ENCODE results near the gene WDR1.

The WDR1 gene

DNA sequence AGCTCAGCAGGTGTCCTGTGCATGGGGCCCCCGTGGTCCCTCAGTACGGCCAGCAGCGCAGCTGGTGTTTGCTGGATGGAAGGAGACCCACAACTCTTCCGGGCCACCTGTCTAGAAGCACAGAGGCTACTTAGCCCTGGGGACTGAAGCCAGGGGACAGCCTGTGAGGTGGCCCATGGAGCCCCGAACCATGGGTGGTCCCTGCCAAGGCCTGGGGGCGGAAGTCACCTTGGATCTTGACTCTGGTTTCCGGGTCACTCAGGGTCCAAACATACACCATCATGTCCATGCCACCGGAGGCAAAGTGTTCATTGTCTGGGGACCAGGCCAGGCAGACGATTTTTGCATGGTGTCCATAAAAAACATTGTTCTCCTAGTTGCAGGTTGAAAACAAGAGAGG lies 39.5 kb downstream of the WDR1 start:
- DNase-seq (ENCODE audit: insufficient read length, low spot score) (no peak), FAIRE-seq (no peak)

DNA sequence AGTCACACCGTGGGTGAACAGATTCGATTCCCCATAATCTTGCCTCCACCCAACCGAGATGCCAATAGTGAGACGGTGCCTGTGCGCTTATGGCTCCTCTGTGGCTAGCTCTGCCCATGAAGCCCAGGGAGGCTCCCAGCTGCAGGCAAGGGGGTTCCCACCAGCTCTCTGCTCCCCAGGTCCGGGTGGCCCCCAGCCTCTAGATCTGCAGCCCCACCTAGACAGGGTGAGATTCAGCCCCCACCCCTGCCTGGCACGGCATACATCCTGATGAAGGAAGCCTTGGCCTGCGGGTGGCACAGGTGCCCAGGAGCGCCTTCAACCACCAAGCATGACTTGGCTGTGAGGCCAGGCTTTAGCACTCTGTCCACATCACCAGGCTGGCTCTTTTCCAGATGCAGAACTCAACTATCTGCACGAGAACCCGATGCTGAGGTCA lies 40.6 kb downstream of the WDR1 start:
- FAIRE-seq (no peak), DNase-seq (ENCODE audit: insufficient read length, low spot score) (no peak)

DNA sequence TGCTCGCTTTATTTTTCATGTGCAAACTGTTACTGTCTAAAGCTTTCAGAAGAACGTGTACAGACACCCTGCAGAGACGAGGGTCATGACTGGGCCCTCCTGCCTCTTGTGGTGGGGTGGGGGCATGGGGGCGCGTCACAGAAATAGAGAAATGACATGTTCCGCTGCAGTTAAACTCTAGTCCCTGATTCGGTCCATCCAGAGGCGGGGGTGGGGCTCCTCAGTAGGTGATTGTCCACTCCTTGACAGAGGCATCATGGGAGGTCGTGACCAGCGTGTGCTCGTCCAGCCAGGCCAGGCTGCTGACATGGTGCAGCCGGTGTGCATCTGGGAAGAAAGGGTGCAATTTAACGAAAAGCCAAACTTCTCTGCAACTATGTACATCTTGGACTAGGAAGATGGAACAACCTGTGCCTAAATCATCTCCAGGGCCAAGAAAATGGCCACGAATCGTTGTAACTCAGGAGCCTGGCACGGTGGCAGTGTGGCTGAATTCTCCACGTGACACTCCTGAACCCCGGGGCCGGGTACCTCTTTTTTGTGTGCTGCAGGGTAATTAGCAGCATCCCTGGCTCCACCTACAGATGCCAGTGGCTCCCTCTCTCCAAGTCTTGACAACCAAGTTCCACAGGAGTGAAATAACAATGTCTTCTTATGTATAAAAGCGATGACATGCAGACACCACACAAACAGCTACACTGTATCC lies 41.3 kb downstream of the WDR1 start:
- DNase-seq (ENCODE audit: insufficient read length, low spot score) = no peak

DNA sequence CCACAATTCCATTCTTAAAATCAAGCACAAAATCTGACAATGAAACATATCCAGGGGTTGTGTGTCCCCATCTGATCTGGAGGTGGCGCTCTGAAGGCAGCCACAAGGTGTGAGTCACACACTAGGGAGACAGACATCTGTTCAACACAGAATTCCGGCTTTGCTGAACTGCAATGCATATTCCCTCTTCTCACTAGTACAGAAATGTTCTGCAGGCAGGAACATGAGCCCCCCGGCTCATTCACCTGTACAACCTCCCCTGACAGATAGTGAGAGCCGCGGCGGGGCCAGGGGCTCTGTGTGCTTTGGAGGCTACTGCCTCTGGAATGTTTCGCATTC lies 41.9 kb downstream of the WDR1 start:
- no peak for FAIRE-seq

More for the DNA sequence above, 41.3 kb downstream of the WDR1 start:
- FAIRE-seq = no peak

DNA sequence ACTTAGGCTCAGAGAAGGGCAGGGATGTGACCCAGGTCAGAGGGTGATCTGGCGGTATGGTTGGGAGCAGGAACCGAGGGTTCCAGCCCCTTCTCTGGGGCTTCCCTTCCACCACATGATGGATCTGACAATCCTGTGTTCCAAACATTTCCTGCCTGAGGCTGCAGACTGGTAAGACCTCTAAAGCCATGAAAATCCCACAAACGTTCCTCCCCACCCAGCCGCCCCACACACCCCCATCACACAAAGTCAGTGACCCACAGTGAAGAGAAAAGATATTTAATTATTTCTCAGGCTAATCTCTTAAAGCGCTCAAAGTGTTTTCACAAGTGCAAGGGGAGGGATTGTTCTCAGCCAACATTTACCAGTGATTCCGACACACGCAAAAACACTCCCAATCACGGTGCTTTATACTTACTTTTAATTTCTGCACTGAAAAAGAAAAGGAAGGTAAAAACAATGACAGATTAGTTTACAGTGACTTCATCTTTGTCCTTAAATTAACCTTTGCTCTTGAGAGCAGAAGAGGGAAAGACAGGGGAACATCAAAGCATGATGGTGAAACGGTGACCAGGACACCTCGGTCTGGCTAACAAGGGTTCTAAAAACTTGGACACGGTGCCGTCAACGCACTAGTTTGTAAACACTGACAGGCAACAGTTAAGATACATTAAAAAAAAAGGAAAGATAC lies 42.4 kb downstream of the WDR1 start:
- DNase-seq (ENCODE audit: insufficient read length, low spot score) (no peak), FAIRE-seq (no peak)

More for the DNA sequence above, 41.9 kb downstream of the WDR1 start:
- peak; percentile 44 for DNase-seq (ENCODE audit: insufficient read length, low spot score)

DNA sequence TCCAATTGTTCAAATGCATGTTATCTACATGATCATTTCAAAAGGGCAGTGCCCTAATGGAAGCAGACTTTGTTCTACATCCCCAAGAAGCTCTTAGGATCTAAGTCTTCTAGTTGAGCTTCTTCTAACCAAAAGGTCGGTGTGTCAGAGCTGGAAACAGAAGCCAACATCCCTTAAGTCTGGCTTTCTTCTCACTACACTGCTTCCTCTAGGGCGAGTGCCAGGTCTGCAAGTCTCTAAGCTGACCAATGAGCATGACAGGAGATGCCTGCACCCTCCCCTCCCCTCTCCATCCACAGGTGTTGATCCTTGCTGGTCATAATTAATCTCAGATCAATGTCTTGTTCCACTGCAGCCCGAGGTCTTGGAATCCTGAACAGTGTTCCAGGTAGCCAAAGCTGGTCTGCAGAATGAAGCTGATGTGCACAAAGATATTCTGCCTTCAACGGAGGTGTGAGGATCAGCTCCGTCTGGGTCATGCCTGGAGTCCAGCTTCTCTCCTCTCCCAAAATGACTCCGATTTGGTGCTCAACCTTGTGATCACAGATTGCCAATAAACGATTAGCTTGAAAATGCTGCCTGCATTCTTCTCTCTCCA lies 44.1 kb downstream of the WDR1 start:
- no peak for DNase-seq (ENCODE audit: insufficient read length, low spot score)
- no peak for FAIRE-seq

DNA sequence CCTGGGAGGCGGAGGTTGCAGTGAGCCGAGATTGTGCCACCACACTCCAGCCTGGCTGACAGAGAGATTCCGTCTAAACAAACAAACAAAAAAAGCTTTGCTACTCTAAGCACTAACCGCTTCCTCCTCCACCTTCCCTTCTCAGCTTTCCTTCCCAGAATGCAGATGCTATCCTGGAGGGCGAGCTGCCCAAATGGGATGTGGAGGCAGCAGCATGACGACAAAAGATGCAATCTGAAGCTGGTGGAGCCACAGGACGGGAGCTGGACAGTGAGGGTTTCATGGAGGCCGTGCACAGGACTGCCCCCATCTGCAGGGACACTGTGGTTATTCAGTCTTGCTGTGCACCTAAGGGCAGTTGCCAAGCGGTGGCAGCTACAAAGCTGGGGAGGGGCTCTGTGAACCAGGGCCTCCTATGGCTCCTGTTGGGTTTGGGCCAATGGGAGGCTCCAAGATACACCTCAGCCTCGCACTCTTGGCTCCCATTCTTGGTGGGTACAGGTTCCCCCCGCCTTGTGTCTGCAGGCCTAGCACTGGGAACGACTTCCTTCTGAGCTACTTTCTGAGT lies 47.4 kb downstream of the WDR1 start:
- FAIRE-seq (no peak), DNase-seq (ENCODE audit: insufficient read length, low spot score) (no peak)

DNA sequence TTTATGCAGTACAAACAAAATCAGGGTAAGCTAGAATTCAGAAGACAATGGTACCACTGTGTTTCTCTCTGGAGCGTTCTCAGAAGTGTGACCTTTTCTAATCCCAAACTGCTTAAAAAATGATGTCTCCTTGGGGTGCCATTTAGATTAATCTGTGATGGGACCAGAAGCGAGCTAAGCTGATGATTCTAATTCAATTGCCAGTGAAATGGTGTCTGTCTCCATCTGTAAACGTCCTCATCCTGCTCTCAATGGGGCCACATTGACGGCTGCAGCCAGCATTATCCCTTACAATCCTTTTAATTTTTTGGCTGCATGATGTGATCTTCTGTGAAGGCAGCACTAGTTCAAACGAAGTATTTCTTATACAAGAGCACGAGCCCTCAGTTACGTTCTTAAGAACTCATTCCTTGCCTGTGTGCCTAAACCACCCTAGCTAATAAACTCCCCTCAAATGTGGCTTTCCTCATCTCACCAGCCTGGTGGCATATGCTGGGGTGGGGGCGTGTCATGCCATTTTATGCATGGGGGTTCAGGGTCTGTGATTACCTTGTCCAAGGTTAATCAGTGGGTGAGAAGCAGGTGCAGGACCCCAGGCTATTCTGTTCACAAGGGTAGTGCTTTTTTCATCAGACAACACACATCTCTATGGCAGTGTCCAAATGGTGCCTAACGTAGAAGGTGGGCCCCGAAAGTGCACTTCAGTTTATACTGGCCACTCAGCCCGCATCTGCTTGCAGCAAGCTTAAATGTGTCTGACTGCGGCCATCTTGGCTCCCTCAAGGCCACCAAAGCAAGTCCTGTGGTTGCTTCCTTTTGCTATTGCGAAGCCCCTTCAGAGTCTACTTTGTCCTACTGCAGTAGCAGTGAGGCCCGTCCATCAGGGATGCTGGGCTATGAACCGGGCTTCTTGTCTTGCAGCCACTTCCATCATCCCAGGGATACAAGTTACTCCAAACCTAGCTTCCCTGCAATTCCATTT lies 49.6 kb downstream of the WDR1 start:
- FAIRE-seq (no peak), DNase-seq (ENCODE audit: insufficient read length, low spot score) (no peak)

DNA sequence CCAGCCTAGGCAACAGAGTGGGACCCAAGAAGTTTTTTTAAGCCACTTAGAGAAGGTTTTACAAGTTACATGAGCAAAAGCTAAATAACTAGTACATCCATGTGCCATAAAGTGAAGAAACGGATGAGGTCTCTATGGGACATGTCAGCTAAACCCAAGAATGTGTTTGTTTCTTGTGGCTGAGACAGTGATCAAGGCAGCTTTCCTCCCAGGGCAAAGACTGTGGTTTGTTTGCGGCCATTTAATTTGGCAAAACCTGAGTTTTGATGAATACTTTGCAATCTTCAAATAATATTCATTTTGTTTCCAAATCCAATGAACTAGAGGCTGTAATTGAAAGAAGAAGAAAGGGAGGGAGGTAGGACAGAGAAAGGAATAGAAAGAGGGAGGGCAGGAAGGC lies 50.4 kb downstream of the WDR1 start:
- no peak for FAIRE-seq
- DNase-seq (ENCODE audit: insufficient read length, low spot score) = no peak

DNA sequence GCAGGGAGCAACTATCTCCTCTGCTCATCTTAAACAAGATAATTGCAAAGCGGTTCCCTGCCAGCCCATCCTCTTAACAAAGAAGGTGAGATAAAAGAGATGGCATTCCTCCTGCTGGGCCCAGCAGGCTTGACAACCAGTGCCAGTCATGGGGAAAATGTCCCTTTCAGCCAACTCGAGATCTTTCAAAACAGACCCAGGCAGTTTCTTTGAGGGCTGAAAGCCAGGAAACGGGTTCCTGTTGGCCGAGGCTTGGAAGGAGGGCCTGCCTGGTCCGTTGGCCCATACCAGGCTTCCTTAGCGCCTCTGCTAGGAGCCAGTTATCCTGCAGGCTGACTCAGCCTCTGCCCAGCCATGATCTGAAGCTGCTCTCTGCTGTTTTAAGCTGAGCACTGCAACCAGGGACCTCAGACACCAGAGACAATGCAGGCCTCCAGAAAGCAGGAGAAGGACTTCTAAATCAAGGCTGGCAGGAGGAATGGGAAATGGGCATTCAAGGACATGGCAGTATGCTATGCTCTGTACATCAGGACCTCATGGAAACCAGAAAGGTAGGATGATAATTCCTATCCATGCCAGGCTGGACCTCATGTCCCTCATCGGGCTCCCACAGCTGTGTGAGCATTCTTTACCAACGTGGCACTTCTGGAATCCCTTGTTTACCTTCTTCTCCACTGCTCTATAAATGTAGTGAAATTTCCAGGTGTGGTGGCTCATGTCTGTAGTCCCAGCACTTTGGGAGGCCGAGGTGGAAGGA lies 52.9 kb downstream of the WDR1 start:
- peak; percentile 27 for DNase-seq (ENCODE audit: insufficient read length, low spot score)
- FAIRE-seq = no peak

DNA sequence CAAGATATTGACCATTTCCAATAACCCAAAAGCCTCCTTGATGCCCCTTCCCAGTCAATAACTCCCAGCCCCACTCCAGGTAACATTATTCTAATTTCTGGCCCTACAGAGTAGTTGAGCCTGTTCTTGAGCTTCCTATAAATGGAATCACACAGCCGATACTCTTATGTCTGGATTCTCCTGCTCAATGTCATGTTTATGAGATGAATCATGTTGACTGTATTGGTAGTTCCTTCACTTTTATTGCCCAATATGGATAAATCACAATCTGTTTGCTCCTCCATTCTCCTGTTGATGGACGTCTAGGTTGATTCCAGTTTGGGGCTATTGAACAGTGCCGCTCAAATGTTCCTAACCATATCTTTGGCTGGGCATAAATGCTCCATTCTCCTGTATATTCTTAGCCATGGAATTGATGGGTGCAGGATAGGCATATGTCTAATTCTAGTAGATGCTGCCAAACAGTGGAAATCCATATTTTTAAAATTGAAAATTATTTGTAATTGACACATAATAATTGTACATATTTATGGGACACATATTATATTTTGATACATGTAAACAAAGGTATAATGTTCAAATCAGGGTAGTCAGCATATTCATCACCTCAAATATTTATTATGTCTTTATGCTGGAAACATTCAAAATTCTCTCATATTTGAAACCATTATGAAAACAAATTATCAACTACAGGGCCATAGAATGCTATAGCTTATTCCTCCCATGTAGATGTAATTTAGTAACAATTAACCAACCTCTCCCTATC lies 54.8 kb downstream of the WDR1 start:
- no peak for FAIRE-seq
- DNase-seq (ENCODE audit: insufficient read length, low spot score) = no peak

DNA sequence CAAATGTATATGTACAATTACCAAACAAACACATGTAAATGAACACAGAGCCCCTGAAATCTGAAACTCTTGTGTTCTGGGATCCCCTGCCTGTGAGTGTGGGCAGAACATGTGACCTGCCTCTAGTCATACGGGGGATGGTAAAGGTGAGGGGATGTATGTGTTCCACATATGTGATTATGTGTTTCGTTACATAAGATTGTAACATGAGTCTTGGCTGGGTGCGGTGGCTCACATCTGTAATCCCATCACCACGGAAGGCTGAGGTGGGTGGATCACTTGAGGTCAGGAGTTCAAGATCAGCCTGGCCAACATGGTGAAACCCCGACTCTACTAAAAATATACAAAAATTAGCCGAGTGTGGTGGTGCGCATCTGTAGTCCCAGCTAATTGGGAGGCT lies 58.2 kb downstream of the WDR1 start:
- DNase-seq (ENCODE audit: insufficient read length, low spot score) (no peak), FAIRE-seq (no peak)

DNA sequence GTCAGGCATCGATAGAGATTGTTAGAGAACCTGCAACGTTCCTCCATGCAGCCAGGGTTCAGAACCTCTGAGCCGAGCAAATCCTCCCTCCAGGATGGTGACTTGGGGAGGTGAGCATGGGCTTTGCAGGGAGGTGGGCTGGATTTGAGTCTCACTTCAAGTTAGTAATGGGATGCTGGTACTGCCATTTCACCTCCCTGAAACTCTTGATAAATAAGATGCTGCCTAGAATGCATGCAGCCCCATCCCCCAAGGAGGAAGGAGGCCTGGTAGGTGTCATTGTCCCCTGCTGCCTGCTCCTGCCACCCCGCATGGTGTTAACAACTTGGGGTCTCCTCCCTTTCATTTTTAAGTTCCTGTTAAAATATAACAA lies 59.6 kb downstream of the WDR1 start:
- no peak for FAIRE-seq
- no peak for DNase-seq (ENCODE audit: insufficient read length, low spot score)

DNA sequence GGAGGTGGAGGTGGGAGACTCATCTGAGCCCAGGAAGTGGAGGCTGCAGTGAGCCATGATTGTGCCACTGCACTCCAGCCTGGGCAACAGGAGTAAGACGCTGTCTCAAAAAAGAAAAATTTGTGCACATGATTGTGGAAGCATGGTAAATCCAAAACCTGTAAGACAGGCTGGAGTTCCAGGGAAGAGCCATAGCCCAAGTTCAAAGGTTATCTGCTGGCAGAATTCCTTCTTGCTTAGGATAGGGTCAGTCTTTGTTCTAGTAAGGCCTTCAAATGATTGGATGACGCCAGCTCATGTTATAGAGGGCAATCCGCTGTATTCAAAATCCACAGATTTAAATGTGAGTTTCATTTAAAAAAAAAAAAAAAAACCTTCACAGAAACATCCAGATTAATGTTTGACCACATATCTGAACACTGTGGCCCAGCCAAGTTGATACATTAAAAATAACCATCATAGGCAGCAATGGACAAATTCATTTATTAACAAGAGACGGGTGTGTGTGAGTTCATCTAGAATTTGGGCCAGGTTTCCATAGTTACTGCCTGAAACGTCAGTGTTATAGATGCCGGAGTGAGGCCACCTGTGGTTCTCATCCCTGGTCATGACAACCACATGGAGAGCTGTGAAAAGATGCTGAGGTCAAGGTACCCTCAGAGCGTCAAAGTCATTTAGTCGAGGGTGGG lies 60.1 kb downstream of the WDR1 start:
- FAIRE-seq (no peak), DNase-seq (ENCODE audit: insufficient read length, low spot score) (no peak)

DNA sequence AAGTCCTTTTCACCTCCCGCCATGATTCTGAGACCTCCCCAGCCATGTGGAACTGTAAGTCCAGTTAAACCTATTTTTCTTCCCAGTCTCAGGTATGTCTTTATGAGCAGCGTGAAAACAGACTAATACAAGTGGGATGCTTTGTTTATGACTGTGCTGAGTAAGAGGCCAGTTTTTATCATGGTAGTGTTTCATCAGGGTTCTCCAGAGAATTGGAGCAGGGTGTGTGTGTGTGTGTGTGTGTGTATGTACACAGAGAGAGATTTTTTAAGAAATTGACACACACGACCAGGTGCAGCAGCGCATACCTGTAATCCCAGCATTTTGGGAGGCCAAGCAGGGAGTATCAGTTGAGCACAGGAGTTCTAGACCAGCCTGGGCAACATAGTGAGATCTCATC lies 60.7 kb downstream of the WDR1 start:
- DNase-seq (ENCODE audit: insufficient read length, low spot score) (no peak), FAIRE-seq (no peak)

DNA sequence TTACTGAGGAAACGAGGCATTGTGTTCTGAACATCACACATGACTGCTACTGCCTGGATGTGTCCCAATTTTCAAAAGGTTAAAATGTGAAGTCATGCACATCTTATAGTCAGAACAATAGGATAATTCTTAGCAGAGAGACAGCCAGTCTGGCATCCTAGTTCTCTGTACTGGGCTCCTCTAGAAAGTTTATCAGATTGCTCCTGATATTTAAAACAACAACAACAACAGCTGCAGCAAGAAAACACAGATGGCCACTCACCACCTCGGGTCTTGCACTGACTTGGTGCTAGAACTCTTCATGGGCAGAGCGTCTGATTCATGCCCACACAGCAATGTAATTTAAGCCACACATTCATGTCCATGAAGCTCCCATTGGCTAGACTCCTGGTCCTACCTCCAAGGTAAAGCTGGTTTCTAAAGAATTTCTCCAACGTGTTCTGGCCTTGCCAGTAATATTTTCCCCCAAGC lies 62.0 kb downstream of the WDR1 start:
- FAIRE-seq (no peak), DNase-seq (ENCODE audit: insufficient read length, low spot score) (no peak)

DNA sequence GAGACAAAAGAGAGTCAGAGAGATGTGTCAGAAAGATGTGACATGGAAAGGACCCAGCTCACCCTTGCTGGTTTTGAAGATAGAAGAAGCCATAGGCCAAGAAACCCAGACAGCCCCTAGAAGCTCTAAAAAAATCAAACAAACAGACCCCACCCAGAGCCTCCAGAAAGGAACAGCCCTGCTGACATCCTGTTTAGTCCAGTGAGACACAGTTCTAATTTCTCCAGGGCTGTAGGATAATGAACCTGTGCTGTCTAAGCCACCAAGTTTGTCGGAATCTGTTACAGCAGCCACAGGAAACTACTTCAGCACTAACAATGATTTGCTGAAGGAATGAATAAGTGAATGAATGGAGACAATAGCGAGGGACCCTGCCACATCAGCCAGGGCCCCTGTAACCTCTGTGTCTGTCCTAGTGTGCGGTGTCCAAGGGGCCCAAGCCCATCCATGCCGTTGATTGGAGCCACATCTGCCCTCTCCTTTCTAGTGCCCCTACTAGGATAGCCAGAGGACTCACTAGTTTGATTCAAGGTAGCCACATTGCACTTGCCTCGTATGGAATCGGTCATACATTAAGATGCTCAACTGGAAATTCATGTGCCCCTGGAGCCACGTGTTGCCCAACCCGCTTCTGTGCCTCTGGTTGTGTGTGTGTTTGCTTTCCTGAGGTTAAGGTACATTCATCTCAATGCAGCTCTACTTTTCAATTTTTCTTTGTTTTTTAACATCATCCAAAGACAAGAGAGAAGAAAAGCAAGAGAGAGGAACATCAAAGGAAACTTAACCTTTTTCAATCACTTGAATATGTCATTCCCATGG lies 62.8 kb downstream of the WDR1 start:
- no peak for FAIRE-seq
- DNase-seq (ENCODE audit: insufficient read length, low spot score) = no peak
